HL-60 (cell line): ENCODE data around the gene ALDH2.

ENCODE experiments used
- CTCF ChIP-seq: IDR thresholded peaks from one replicate; pipeline ENCODE4 v1.5.1; 2011; ENCODE audit warnings: low read length, control low read depth, inconsistent platforms; ENCODE audit not compliant: insufficient read depth
- GABPA ChIP-seq: IDR thresholded peaks from 2 replicates; pipeline ENCODE4 v1.6.1; 2012; ENCODE audit warnings: low read depth
- POLR2AphosphoS5 ChIP-seq: IDR thresholded peaks from 2 replicates; pipeline ENCODE4 v1.6.1; 2012; ENCODE audit warnings: low read depth
- REST ChIP-seq: IDR thresholded peaks from 2 replicates; pipeline ENCODE4 v1.6.1; 2012; ENCODE audit warnings: low read depth; ENCODE audit not compliant: insufficient replicate concordance

DNA sequence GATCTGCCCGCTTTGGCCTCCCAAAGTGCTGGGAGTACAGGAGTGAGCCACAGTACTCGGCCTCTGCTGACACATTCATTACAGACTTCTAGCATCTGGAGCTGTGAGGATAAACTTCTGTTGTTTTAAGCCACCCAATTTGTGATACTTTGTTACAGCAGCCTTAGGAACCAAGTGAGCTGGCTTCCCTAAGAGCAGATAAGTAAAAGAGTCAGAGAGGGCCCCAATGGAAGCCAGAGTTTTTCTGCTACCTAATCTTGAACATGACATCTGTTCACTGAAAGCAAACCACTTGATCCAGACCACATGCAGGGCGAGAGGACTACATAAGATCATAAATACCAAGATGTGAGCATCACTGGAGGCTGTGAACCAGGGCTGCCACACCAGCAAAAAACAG, 71.6 kb downstream of the ALDH2 start:
- TF ChIP-seq CTCF (no peak), REST (no peak), POLR2AphosphoS5 (no peak), GABPA (no peak)
